ENCODE results near the gene RASGRP4.
A peak's percentile ranks its signal among the peaks of the same experiment; 100 is the strongest.

Gene RASGRP4

GRCh38 chr19:38374332-38375097 lies 51.5 kb downstream of the RASGRP4 start, which contains the start of gene PSMD8 (continued):
- TF ChIP-seq, protein P1, sequence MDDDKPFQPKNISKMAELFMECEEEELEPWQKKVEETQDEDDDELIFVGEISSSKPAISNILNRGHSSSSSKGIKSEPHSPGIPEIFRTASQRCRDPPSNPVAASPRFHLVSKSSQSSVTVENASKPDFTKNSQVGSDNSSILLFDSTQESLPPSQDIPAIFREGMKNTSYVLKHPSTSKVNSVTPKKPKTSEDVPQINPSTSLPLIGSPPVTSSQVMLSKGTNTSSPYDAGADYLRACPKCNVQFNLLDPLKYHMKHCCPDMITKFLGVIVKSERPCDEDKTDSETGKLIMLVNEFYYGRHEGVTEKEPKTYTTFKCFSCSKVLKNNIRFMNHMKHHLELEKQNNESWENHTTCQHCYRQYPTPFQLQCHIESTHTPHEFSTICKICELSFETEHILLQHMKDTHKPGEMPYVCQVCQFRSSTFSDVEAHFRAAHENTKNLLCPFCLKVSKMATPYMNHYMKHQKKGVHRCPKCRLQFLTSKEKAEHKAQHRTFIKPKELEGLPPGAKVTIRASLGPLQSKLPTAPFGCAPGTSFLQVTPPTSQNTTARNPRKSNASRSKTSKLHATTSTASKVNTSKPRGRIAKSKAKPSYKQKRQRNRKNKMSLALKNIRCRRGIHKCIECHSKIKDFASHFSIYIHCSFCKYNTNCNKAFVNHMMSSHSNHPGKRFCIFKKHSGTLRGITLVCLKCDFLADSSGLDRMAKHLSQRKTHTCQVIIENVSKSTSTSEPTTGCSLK (tag by site-specific recombination; IDR thresholded peaks at IDR 0.05) = no peak
- TF ChIP-seq ZNF645 (tag by site-specific recombination; IDR thresholded peaks at IDR 0.05) (peak; percentile 72; the same call in 1 of the 2 replicates), ZNF677 (tag by site-specific recombination; IDR thresholded peaks at IDR 0.05) (no peak), WT1 (tag by site-specific recombination; IDR thresholded peaks at IDR 0.05) (peak; percentile 76), ZBTB1 (tag by site-specific recombination; IDR thresholded peaks at IDR 0.05) (no peak), ATF2 (tag by site-specific recombination; IDR thresholded peaks at IDR 0.05; ENCODE audit: low read depth) (peak; percentile 81), ZNF529 (tag by site-specific recombination; IDR thresholded peaks at IDR 0.05; ENCODE audit: insufficient replicate concordance) (no peak), ZNF571 (tag by site-specific recombination; IDR thresholded peaks at IDR 0.05) (no peak), ZNF626 (tag by site-specific recombination; IDR thresholded peaks at IDR 0.05) (no peak), ZNF24 (tag by site-specific recombination; IDR thresholded peaks at IDR 0.05) (peak; percentile 81), ZFP41 (tag by site-specific recombination; IDR thresholded peaks at IDR 0.05; ENCODE audit: borderline replicate concordance) (no peak), ZNF423 (tag by site-specific recombination; IDR thresholded peaks at IDR 0.05) (0 out of 2 replicates have a peak, but pooled peaks have one; percentile 34), SP7 (tag by site-specific recombination; IDR thresholded peaks at IDR 0.05) (peak; percentile 97), ZNF747 (tag by site-specific recombination; IDR thresholded peaks at IDR 0.05) (no peak), INSM2 (tag by site-specific recombination; IDR thresholded peaks at IDR 0.05) (peak; percentile 72; the same call in 1 of the 2 replicates), MEIS1 (CRISPR knock-in tag; IDR thresholded peaks at IDR 0.05; ENCODE audit: borderline replicate concordance) (no peak), ZNF157 (tag by site-specific recombination; IDR thresholded peaks at IDR 0.05) (no peak), FEZF1 (tag by site-specific recombination; IDR thresholded peaks at IDR 0.05) (peak; percentile 91), SALL2 (tag by site-specific recombination; IDR thresholded peaks at IDR 0.05; ENCODE audit: borderline replicate concordance) (no peak), ZNF169 (tag by site-specific recombination; IDR thresholded peaks at IDR 0.05) (no peak), PRDM1 (tag by site-specific recombination; IDR thresholded peaks at IDR 0.05) (no peak)
- TF ChIP-seq, protein P2, sequence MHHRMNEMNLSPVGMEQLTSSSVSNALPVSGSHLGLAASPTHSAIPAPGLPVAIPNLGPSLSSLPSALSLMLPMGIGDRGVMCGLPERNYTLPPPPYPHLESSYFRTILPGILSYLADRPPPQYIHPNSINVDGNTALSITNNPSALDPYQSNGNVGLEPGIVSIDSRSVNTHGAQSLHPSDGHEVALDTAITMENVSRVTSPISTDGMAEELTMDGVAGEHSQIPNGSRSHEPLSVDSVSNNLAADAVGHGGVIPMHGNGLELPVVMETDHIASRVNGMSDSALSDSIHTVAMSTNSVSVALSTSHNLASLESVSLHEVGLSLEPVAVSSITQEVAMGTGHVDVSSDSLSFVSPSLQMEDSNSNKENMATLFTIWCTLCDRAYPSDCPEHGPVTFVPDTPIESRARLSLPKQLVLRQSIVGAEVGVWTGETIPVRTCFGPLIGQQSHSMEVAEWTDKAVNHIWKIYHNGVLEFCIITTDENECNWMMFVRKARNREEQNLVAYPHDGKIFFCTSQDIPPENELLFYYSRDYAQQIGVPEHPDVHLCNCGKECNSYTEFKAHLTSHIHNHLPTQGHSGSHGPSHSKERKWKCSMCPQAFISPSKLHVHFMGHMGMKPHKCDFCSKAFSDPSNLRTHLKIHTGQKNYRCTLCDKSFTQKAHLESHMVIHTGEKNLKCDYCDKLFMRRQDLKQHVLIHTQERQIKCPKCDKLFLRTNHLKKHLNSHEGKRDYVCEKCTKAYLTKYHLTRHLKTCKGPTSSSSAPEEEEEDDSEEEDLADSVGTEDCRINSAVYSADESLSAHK (tag by site-specific recombination; IDR thresholded peaks at IDR 0.05) = peak; percentile 67
- TF ChIP-seq, protein P3, sequence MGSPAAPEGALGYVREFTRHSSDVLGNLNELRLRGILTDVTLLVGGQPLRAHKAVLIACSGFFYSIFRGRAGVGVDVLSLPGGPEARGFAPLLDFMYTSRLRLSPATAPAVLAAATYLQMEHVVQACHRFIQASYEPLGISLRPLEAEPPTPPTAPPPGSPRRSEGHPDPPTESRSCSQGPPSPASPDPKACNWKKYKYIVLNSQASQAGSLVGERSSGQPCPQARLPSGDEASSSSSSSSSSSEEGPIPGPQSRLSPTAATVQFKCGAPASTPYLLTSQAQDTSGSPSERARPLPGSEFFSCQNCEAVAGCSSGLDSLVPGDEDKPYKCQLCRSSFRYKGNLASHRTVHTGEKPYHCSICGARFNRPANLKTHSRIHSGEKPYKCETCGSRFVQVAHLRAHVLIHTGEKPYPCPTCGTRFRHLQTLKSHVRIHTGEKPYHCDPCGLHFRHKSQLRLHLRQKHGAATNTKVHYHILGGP (tag by site-specific recombination; IDR thresholded peaks at IDR 0.05) = no peak; the same call in 1 of the 2 replicates
